Sigmoid colon (tissue), 4 donors: ENCODE results near the gene SSPN.

Experiments used
- CTCF ChIP-seq, 4 experiments: fragments of 450-650 bp in 3 of 4; fragments of 200-600 bp in 1 of 4; IDR thresholded peaks; one replicate each; pipeline ENCODE4 v1.5.1; 2016 to 2019; ENCODE audit warnings: antibody characterized with exemption in 4 of 4, mild to moderate bottlenecking in 3 of 4, moderate library complexity in 2 of 4
- POLR2A ChIP-seq, 2 donors: fragments of 450-650 bp; IDR thresholded peaks; one replicate each; pipeline ENCODE4 v1.6.1; 2016; ENCODE audit warnings: antibody characterized with exemption in 2 of 2, mild to moderate bottlenecking in 2 of 2, moderate library complexity in 2 of 2
- POLR2AphosphoS5 ChIP-seq, 4 donors: sonication (generic); formaldehyde crosslinking; IDR thresholded peaks; one replicate each; pipeline ENCODE4 v1.6.1; 2017; ENCODE audit warnings: antibody characterized with exemption in 4 of 4

- TF ChIP-seq POLR2A (IDR thresholded peaks at IDR 0.05), result no peak
- TF ChIP-seq CTCF (IDR thresholded peaks at IDR 0.05), result no peak
- TF ChIP-seq POLR2AphosphoS5 (IDR thresholded peaks at IDR 0.05), result no peak
Measured at GRCh38 chr12:26283046-26283445, 87.7 kb downstream of the SSPN start.
